Measurements from ENCODE around the gene DDX1. TPM values are rescaled to one million over a fixed set of nuclear protein-coding genes. Genes with fewer than 3 reads are reported as not detected.

The DDX1 gene
- total and polyA plus RNA-seq, 9 of the 15 experiments (the other 6 are each of a cell fraction or from before 2014, with no cell fraction given): 116 to 277 (median 232) TPM

DNA sequence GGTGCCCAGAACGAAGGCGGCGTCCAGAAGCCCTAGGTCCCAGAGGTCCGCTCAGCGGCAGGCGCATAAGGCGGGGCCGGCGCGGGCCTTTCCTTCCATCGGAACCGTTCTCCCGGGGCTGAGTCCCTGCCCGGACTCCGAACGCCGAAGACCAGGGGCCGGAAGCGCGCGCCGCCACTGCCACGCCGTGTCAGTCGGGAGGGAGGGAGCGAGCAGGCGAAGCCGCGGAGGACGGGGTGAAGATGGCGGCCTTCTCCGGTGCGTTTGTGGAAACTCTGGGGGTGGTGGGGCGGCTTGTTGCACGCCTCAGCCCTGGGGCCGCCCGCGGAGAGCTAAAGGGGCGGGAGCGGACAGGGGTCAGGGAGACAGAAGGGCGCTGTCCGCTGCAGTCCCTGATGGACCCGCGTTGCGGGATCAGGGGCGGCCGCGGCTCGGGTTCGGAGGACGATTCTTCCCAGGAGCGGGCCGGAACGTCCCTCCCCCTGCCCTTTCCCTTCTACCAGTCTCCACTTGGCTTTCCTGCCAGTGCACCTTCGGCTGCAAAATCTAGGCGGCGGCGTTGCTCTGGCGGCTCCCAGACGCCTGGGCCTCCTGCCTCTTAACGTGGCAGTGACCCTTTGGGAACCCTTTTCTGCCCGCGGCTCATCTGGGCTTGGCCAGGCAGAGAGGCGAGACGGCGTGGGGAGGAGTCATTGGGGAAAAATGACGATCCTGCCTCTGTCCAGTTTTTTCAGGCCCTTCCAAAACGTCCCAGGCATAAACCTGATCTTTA lies at the start of gene DDX1 (continued):
- TF ChIP-seq PBX2 (CRISPR knock-in tag; IDR thresholded peaks at IDR 0.05; ENCODE audit: low read depth) (no peak), PBX2 (tag; conservative IDR thresholded peaks at IDR 0.05; ENCODE audit: low read depth) (no peak), CBX1 (IDR thresholded peaks at IDR 0.05; ENCODE audit: low read depth) (peak; percentile 85), STAT5B (CRISPR knock-in tag; IDR thresholded peaks at IDR 0.05) (no peak), GABPA (tag; conservative IDR thresholded peaks at IDR 0.05; ENCODE audit: low read depth) (peak; percentile 99), FOXK2 (conservative IDR thresholded peaks at IDR 0.05 in 1 of 2, IDR thresholded peaks at IDR 0.05 in 1 of 2; ENCODE audit: low read depth in 2 of 2) (peak; percentile 2 to 44), FOXK1 (CRISPR knock-in tag; IDR thresholded peaks at IDR 0.05; ENCODE audit: borderline replicate concordance) (peak; percentile 91), MTA1 (IDR thresholded peaks at IDR 0.05; ENCODE audit: borderline replicate concordance) (no peak), SETDB1 (IDR thresholded peaks at IDR 0.05; ENCODE audit: low read length) (no peak), ZNF134 (CRISPR knock-in tag; conservative IDR thresholded peaks at IDR 0.05) (no peak; the same call in 1 of the 2 replicates), ZNF395 (CRISPR knock-in tag; IDR thresholded peaks at IDR 0.05) (peak; percentile 85; the same call in 1 of the 2 replicates), NR4A1 (CRISPR knock-in tag; IDR thresholded peaks at IDR 0.05) (no peak), NR4A1 (tag; IDR thresholded peaks at IDR 0.05) (peak; percentile 64), NFXL1 (CRISPR knock-in tag; IDR thresholded peaks at IDR 0.05) (no peak), TEAD4 (IDR thresholded peaks at IDR 0.05; ENCODE audit: low read length) (0 out of 2 replicates have a peak, but pooled peaks have one; percentile 41), TEAD4 (CRISPR knock-in tag; IDR thresholded peaks at IDR 0.05; ENCODE audit: borderline replicate concordance) (peak; percentile 75; the same call in 1 of the 2 replicates), NR2C2 (CRISPR knock-in tag; IDR thresholded peaks at IDR 0.05) (peak; percentile 81; the same call in 1 of the 2 replicates), NR2C2 (tag; IDR thresholded peaks at IDR 0.05) (peak; percentile 87), NCOR1 (IDR thresholded peaks at IDR 0.05) (peak; percentile 49), GATAD2A (IDR thresholded peaks at IDR 0.05) (no peak)
- TF ChIP-seq, protein P1, sequence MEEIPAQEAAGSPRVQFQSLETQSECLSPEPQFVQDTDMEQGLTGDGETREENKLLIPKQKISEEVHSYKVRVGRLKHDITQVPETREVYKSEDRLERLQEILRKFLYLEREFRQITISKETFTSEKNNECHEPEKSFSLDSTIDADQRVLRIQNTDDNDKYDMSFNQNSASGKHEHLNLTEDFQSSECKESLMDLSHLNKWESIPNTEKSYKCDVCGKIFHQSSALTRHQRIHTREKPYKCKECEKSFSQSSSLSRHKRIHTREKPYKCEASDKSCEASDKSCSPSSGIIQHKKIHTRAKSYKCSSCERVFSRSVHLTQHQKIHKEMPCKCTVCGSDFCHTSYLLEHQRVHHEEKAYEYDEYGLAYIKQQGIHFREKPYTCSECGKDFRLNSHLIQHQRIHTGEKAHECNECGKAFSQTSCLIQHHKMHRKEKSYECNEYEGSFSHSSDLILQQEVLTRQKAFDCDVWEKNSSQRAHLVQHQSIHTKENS (CRISPR knock-in tag; IDR thresholded peaks at IDR 0.05): no peak
- TF ChIP-seq, protein P2, sequence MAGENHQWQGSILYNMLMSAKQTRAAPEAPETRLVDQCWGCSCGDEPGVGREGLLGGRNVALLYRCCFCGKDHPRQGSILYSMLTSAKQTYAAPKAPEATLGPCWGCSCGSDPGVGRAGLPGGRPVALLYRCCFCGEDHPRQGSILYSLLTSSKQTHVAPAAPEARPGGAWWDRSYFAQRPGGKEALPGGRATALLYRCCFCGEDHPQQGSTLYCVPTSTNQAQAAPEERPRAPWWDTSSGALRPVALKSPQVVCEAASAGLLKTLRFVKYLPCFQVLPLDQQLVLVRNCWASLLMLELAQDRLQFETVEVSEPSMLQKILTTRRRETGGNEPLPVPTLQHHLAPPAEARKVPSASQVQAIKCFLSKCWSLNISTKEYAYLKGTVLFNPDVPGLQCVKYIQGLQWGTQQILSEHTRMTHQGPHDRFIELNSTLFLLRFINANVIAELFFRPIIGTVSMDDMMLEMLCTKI (IDR thresholded peaks at IDR 0.05; ENCODE audit: partially characterized antibody): no peak

Data from K562 (cell line).